HG02642 (cell line): ENCODE measurements around the gene CXCL3.
A peak's percentile ranks its signal among the peaks of the same experiment; 100 is the strongest.
"Not testable (repeated sequence)": the region's sequence is repeated elsewhere in the genome, so short reads cannot be mapped to it uniquely, and the experiment has no call there.

Source experiments
- ATAC-seq: cut with Tn5 transposase; IDR thresholded peaks from one replicate; pipeline ENCODE4 v1.9.1; 2021; ENCODE audit warnings: mild to moderate bottlenecking; ENCODE audit not compliant: unreplicated experiment, poor library complexity

The CXCL3 gene

DNA sequence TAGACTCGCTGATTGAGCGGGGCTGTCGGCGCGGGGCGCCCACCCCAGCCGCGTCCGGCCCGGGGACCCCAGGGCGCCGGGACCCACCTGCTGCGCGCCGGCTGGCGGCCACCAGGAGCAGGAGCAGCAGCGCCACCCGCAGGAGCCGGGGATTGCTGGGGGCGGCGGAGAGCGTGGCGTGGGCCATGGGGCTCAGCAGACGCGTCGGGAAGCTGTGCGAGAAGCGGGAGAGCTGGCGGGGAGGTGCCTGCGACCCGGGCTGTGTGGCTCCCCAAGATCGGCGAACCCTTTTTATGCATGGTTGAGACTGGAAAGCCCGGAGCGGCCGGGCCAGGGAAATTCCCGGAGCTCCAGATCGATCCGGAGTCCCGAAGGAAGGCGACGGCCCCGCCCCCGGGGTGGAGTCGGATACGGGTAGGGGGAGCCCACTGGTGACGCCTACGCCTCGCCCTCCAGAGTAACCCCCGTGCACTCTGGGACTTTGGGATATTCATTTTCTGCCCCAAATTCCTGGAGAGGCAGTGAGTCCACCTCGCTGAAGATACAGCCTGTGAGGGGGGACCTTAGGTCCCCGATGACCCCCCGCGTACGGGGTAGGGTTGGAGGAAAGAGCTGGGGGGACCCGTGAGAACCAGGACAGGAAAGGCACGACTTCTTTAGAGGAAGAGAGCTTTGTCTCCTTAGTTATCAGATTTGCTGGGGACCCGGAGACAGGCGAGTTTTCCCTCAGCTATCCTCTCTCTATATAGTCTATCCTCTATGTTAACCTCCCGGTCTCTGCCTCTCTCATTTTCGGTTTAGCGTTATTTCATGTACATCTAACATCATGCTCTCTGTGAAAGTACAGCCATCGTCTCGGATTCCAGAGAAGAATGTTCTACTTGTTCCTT, at the start of gene CXCL3:
TSS of gene CXCL3 (minus strand) at position 265 of the 890 bp plus-strand sequence. CDS start at position 187, 78 bp downstream.
- peak; percentile 74 for ATAC-seq

DNA sequence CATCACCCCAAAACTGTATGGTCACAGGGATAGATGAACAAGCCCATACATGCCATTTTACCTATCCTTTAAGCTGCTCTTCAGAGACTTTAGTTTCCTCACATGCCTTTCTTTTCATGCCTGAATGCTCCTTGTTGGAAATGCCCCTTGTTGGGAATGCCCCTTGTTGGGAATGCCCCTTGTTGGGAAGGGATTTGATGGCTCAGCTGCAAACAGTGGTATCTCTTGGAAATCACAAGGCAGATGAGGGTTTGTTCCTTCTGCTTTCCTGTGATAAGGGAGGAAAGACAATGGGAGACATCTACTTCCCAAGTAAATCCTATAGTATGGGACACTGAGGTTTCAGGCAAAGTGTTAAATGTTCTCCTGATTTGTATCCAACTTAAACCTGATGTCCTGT, 49.0 kb upstream of the CXCL3 start:
- no peak for ATAC-seq

DNA sequence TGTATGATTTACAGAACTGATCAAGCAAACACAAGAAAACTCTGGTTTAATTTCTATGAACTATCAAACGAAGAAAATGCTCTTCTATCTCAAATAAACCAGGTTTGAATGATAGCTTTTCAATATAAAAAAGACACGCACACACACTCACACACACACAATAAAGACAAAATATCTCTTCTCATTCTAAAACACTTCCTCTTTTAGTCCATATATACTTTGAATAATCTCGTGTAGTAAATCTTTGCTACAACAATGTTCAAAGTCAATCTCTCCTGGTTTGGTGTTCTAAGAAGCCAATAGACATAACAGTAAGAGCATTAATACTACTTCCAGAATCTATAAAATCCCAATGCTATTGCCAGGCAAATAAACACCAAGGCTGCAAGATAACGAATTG, 47.2 kb upstream of the CXCL3 start:
- no peak for ATAC-seq

DNA sequence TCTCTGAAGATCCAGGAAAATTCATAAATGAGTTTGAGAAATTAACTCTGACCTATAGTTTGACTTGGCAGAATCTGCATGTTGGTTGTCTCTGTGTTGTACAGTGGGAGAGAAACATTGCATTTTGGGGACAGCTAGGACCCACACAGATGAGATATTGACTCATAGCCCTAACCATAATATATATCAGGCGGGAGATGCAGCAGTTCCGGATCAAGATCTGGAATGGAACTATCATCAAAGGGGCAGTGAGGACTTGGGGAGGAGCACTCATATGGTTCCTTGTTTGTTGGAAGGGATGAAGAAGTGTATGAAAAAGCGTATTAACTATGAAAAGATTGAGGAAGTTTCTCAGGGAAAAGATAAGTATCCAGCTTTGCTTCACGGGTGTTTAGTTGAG, 46.5 kb upstream of the CXCL3 start:
- no peak for ATAC-seq

DNA sequence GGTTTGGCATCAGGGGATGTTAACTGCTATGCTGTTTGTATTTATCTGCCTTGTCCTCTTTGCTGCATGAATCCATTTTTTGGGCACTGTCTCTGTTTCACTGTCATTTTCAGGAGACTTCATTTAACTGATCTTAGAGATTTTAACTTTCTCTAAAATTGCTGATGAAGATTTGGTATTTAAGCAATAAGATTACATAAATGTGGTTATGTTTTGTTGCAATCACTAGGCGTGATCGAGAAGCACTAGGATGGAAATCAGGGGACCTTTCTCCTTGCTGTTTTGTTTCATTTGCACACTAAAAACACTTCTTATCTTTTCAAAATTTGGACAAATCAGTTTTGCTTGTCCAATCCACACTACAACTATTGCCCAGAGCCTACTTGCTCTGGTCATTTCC, 45.1 kb upstream of the CXCL3 start:
- no peak for ATAC-seq

DNA sequence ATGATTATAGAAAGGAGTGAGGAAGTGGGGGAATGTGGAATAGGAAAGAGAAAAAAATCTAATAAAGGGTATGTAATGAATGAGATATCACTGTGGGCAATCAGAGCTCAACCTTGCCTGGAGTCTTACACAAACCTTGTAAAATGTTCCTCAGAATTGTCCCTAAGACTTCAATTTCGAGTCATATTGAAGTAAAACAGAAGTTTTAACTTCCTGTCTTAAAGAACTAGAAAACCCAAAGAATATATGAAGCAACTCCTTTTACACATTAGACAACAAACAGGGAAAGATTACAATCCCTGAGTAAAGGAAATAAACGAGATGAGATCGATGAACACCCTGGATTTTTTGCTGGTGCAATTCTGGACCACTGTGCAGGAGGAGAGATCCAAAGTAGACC, 42.5 kb upstream of the CXCL3 start:
- ATAC-seq = no peak

DNA sequence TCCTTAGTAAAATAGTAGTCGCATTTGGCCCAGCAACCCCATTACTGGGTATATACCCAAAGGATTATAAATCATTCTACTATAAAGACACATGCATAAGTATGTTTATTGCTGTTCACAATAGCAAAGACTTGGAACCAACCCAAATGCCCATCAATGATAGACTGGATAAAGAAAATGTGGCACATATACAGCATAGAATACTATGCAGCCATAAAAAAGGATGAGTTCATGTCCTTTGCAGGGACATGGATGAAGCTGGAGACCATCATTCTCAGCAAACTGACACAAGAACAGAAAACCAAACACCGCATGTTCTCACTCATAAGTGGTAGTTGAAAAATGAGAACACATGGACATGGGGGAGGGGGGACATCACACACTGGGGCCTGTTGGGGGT, 41.9 kb upstream of the CXCL3 start:
- ATAC-seq = not testable (repeated sequence)

DNA sequence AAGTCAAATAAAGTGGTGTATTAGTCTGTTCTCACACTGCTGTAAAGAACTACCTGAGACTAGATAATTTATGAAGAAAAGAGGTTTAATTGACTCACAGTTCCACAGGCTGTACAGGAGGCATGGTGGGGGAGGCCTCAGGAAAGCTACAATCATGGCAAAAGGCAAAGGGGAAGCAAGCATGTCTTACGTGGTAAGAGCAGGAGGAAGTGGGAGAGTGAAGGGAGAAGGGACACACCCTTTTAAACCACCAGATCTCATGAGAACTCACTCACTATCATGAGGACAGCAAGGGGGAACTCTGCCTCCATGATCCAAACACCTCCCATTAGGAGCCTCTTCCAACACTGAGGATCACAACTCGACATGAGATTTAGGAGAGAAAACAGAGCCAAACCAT, 40.5 kb upstream of the CXCL3 start:
- not testable (repeated sequence) for ATAC-seq

DNA sequence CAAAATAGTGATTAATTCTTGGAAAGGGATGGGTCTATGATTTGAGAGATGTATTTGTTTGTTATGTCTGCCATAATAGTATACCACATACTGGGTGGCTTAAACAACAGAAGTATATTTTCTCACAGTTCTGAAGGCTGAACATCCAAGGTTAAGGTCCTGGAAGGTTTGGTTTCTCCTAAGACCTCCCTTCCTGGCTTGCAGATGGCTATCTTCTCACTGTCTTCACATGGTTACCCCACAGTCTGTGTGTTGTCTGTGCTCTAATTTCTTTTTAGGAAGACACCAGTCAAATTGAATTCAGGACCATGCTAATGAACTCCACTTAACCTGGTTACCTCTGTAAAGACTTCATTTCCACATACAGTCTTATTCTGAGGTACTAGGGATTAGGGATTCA, 34.9 kb upstream of the CXCL3 start:
- no peak for ATAC-seq

DNA sequence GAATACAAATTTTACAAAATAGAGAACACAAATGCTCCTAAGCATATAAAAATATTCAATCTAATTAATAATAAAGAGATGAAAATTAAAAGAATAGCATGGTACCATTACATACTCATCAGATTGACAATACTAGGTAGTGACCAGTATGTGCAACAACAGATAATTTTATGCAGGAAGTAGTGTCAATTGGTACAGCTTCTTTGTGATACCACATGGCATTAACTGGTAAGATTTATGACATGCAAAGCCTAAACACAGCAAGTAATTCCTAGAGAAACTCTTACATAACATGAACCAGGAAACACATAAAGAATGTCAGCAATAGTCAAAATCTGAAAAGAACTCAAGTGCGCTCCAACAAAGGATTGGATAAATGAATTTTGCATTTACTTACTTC, 34.2 kb upstream of the CXCL3 start:
- no peak for ATAC-seq

DNA sequence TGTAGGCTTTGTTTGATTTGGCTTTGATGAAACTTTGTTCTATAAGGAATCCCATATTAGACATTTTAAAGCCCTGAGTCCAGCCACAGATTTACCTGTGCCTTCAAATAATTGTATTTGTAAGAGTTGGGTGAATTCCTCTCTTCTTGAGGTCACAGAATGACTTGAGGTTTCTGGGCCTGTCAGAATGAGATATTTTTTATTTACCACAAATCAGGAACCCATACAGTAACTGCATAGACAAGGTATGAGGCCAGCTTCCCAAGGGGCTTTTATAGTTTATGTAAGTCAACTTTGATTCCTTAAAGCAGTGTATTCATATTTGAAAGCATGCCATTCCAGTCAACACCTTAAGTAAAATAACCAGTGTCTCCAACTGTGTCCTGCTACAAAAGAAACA, 29.1 kb upstream of the CXCL3 start:
- no peak for ATAC-seq

DNA sequence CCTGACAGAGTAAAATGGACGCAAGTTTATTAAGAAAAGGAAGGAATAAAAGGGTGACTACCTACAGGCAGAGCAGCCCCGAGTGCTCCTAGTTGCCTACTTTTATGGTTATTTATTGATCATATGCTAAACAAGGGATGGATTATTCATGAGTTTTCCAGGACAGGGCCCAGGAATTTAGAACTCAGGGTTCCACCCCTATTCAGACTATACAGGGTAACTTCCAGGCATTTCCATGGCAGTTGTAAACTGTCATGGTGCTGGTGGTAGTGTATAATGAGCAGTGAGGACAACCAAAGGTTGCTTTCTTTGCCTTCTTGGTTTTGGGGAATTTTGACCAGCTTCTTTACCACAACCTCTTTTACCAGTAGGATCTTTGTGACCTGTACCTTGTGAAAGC, 27.7 kb upstream of the CXCL3 start:
- no peak for ATAC-seq

DNA sequence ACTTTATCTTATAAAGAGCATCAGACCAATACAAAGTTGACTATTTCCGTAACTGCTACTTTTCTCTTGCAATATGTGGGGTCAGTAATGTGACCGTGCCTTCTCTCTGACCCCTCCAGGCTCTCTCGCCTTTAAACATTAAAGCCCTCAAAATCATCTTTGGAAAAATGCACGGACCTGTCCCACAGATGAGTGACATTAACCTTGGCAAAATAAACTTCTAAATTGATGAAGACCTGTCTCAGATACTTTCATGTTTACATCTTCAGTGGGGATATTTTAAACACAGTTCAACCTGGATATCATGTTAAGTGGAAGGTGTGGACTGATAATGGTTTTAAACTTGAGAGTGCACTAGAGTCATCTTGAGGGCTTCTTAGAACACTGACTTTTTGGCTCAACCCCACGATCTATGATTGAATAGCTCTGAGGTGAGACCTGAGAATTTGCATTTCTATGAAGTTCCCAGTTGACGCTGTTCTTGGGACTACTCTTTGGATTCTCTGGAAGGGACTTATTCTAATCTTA, 26.7 kb upstream of the CXCL3 start:
- no peak for ATAC-seq

DNA sequence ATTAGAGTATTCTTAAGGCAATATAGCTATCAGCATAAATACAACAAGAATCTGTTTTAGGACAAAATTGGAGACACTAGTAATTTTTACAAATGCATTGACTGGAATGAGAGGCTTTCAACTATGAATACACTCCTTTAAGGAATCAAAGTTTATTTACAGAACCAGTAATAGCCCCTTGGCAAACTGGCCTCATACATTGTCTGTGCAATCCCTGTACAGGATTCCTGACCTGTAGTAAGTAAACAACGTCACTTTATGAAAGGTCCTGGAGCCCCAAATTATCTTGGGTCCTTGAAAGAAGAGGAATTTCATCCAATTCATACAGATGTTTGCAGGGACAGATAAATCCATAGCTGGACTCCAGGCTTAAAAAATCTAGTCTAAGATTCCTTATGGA, 25.4 kb upstream of the CXCL3 start:
- no peak for ATAC-seq

DNA sequence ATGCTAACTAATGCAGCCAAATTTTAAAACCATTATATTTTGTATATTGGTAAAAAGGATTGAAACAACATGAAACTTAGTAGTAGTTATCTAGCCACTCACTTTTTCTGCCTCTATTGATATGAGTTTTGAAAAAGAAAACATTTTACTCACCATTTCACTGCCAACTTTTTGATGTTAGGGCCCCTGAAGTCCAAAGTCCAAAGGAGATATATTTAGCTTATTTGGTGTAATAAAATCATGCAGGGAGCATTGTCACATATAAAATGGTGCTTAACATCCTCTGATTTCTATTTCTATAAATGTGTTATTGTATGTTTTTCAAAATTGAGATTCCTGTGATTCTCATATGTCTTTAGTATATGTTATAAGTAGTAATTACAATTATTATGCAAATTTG, 24.5 kb upstream of the CXCL3 start:
- no peak for ATAC-seq

DNA sequence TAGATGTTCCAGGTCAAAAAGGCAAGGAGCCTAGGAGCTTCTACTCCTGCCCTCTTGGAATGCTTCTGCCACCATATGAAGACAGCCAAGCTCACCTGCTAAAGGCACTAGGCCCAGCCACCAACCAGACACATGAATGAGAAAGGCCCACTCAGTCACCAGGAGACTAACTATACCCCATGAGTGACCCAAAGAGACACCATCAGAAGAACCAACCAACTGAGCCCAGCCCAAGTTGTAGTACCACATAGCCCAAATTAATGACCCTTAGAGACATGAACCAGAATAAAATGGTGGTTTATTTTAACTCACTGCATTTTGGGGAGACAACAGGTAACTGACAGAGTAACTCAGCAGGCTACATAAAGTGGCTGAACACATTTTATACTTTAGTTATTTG, 22.9 kb upstream of the CXCL3 start:
- ATAC-seq = no peak

DNA sequence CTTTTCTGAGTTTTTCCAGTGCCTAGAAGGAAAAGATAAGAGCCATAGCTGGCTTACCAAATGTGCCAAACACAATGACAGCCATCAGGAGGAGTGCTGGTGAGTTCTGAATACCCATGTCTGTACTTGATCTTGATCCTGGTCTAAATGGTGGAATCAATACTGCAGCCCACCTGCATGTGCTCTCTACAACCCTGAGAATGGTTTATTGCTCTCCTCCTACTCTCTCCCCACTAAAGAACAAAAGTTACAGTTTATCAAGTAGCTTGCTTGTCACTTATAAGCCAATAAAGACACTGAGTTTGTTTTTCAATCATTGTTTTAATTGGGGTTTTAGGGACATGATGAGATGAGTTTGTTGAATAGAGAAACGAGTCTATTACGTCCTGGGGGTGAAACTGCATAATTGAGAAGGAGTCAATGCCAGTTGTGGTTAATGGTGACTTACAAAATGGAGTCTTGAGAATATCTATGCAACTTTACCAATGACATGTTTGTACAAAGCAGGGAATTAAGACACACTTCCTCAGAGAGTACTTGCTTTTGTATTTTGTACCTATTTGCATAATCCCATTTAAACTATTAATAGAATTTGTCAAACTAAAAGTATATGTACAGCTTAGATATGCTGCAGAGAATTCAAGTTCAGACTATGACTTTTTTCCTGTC, 20.8 kb upstream of the CXCL3 start:
- no peak for ATAC-seq

DNA sequence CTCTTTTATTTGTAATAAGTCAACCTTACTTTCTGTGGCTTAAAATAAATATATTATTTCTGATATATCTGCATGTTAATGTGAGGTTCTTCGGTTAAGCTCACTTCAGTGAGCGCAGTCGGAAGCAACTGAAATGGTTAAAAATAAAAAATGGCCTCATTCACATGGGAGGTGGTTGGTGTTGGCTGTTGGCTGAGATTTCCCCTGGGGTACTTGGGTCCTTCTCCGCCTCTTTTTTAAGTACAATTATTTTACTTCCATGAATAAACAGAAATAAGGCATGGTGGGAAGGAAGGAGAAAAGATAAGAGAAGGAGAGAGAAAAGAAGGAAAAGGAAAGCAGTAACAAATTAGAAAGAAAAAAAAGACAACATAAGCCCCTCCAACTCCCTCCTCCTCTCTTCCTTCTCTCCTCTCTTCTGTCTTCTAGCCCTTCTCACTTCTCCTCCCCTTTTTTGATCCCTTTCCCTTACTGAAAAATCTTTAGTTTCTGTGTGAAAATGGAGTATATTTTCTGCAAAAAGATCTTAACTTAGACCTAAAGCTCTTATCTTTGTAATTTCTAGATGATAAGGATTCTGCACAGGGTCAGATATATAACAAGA, 19.7 kb upstream of the CXCL3 start:
- no peak for ATAC-seq

DNA sequence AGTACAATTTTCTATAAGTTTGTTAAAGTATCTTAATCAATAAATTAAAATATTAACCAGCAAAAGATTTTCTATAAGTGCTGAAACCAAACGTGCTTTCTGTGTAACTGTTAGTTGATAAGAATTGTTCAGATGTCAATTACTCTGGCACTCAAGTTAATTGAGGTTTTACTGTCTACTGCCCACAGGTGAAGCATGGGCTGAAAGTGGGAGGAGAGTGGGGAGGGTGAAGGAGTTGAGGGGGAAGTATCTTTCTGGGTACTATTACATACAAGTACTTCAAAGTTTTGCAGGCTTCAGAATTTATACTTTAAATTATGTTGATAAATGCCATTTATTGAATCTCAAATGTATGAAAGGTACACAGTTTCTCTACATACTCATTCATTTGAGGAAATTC, 19.1 kb upstream of the CXCL3 start:
- ATAC-seq = no peak

DNA sequence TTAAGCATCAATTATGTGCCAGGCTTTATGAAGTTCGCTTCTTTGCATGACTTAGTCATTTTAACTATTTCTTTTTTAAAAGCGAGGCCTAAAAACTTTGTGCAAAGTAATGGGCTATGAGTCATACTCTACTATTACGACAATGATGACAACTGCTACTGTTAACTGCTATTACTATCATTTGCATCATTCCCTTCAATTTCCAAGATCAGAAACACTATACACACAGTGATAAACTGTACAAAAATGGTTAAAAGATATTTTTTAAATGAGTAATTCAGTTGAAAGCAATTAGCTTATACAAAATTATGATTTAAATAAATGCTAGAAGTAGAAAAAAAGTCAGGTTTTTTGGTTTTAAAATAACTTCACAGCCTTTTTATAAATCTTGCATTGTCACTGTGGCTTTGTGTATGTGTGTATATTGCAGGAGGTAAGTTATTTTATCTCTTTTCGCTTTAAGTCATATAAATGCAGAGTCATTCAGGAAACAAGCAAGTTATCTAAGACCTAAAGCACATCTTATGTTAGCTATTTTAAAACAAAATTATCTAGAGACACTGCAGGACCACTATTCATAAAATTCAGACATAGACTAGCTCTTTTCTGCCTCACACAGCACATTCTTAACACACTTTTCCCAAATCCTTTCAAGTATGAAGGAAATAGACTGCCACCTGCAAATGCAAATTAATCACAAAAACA, 18.5 kb upstream of the CXCL3 start:
- no peak for ATAC-seq
